Activated CD8-positive, alpha-beta T cell treated with anti-CD3 and anti-CD28 coated beads for 36 hours (primary cell): ENCODE data around the gene PCYT1A. TPM values are rescaled to one million over a fixed set of nuclear protein-coding genes. Genes with fewer than 3 reads are reported as not detected.

Experiments
- ATAC-seq: fragments of 200-7000 bp; cut with Tn5 transposase; one replicate; pipeline ENCODE4 v1.10.0; 2021; ENCODE audit warnings: mild to moderate bottlenecking, moderate library complexity
- CTCF ChIA-PET: fragments of 350-600 bp; sonication (Branson Sonifier 250); formaldehyde crosslinking; loops from one replicate; lab custom pipeline; 2021; ENCODE audit warnings: antibody characterized with exemption; lab: Charles Lee
- POLR2A ChIA-PET: fragments of 350-600 bp; sonication (Branson Sonifier 250); formaldehyde crosslinking; loops from one replicate; lab custom pipeline; 2021; ENCODE audit warnings: antibody characterized with exemption; lab: Charles Lee
- DNase-seq: peaks from one replicate; pipeline ENCODE4 v3.0.0-alpha.2; 2020
- H3K27ac Mint-ChIP-seq: one replicate; pipeline ENCODE4 v1.8.0; 2021; ENCODE audit warnings: mild to moderate bottlenecking, mixed read lengths
- H3K27me3 Mint-ChIP-seq: one replicate; pipeline ENCODE4 v1.8.0; 2021; ENCODE audit warnings: mixed read lengths
- H3K36me3 Mint-ChIP-seq: one replicate; pipeline ENCODE4 v1.8.0; 2021; ENCODE audit warnings: low read depth, mixed read lengths
- H3K4me1 Mint-ChIP-seq: one replicate; pipeline ENCODE4 v1.8.0; 2021; ENCODE audit warnings: low read depth, mixed read lengths
- H3K4me3 Mint-ChIP-seq: one replicate; pipeline ENCODE4 v1.8.0; 2021; ENCODE audit warnings: mild to moderate bottlenecking, moderate library complexity, mixed read lengths
- H3K9me3 Mint-ChIP-seq: one replicate; pipeline ENCODE4 v1.8.0; 2021; ENCODE audit warnings: mixed read lengths
- CTCF ChIP-seq: fragments of 200-600 bp; IDR thresholded peaks from one replicate; pipeline ENCODE4 v1.8.0; 2022; ENCODE audit warnings: antibody characterized with exemption, mild to moderate bottlenecking
- intact Hi-C: fragments of 100-400 bp; cut with micrococcal nuclease; formaldehyde crosslinking; loops from one replicate; pipeline ENCODE4 v1.10.0; 2022
- total RNA-seq, 2 experiments: library from RNA; stranded (reverse); gene quantifications; one replicate each; pipeline ENCODE4 v1.2.3, GENCODE V29; 2021

PCYT1A gene
- total RNA-seq, 2 experiments from 2014 or later, result 31.0 to 33.7 TPM

GRCh38 chr3:196197524-196197923, 90.0 kb downstream of the PCYT1A start:
- intact Hi-C loops, result loop anchor here (2.0 to 5.0 kb wide), 2 partner anchors 125 to 175 kb away; no protein-coding TSS in a partner anchor
- H3K4me3 Mint-ChIP-seq, result no peak overlapping the region
- ATAC-seq, result no peak
- no peak for TF ChIP-seq CTCF
- H3K4me1 Mint-ChIP-seq, result peaks cover 32% of the 10 kb centered on the region
- POLR2A ChIA-PET, result no interaction called here
- H3K36me3 Mint-ChIP-seq, result no peaks in the 10 kb centered on the region
- no peaks in the 10 kb centered on the region for H3K9me3 Mint-ChIP-seq
- no peak overlapping the region for H3K27ac Mint-ChIP-seq
- no peaks in the 10 kb centered on the region for H3K27me3 Mint-ChIP-seq
- DNase-seq, result no peak
- CTCF ChIA-PET, result interaction anchor here (0.8 to 17.6 kb wide), 12 partner anchors 8 to 323 kb away, joined by 3 to 296 read pairs (median 7); no protein-coding TSS in a partner anchor

- Mint-ChIP-seq H3K36me3 (no peaks in the 10 kb centered on the region), H3K4me1 (peaks cover 39% of the 10 kb centered on the region), H3K4me3 (no peak overlapping the region), H3K9me3 (no peaks in the 10 kb centered on the region), H3K27me3 (no peaks in the 10 kb centered on the region), H3K27ac (peak overlapping the region; percentile 46)
- ATAC-seq, result no peak
- intact Hi-C loops, result loop anchor here (2.0 to 5.0 kb wide), 2 partner anchors 123 to 173 kb away; no protein-coding TSS in a partner anchor
- POLR2A ChIA-PET, result interaction anchor here (0.9 to 1.0 kb wide), 3 partner anchors 17 to 147 kb away, joined by 3 to 4 read pairs (median 4); no protein-coding TSS in a partner anchor
- CTCF ChIA-PET, result interaction anchor here (0.6 to 17.6 kb wide), 15 partner anchors 8 to 173 kb away, joined by 4 to 296 read pairs (median 7); no protein-coding TSS in a partner anchor
- TF ChIP-seq CTCF, result no peak
- DNase-seq, result no peak
Observed at GRCh38 chr3:196195664-196196265, 91.8 kb downstream of the PCYT1A start.

- intact Hi-C loops, result no loop called here
- peak overlapping the region; percentile 55 for H3K27ac Mint-ChIP-seq
Observed at GRCh38 chr3:196194542-196194915, 93.0 kb downstream of the PCYT1A start.

GRCh38 chr3:196193736-196194541, 93.6 kb downstream of the PCYT1A start:
- Mint-ChIP-seq H3K36me3 (no peaks in the 10 kb centered on the region), H3K9me3 (no peaks in the 10 kb centered on the region), H3K4me1 (peaks cover 42% of the 10 kb centered on the region), H3K27me3 (no peaks in the 10 kb centered on the region), H3K4me3 (no peak overlapping the region), H3K27ac (peak overlapping the region; percentile 85)
- intact Hi-C loops, result no loop called here
- DNase-seq (no peak), ATAC-seq (no peak)
- CTCF ChIA-PET, result interaction anchor here (2.9 to 17.6 kb wide), 2 partner anchors 13 to 119 kb away, joined by 11 to 296 read pairs; no protein-coding TSS in a partner anchor
- TF ChIP-seq CTCF, result no peak
- POLR2A ChIA-PET, result interaction anchor here (1.1 to 2.2 kb wide), 3 partner anchors 14 to 120 kb away, joined by 3 to 11 read pairs (median 4); no protein-coding TSS in a partner anchor

More at GRCh38 chr3:196194542-196194915, 93.0 kb downstream of the PCYT1A start:
- Mint-ChIP-seq H3K9me3 (no peaks in the 10 kb centered on the region), H3K27me3 (no peaks in the 10 kb centered on the region), H3K4me1 (peaks cover 42% of the 10 kb centered on the region), H3K36me3 (no peaks in the 10 kb centered on the region), H3K4me3 (no peak overlapping the region)
- TF ChIP-seq CTCF, result no peak
- ChIA-PET POLR2A (interaction anchor here (1.1 to 1.2 kb wide), 2 partner anchors 113 to 121 kb away, joined by 3 to 4 read pairs; no protein-coding TSS in a partner anchor), CTCF (interaction anchor here (17.6 kb wide), 1 partner anchor 120 kb away, joined by 296 read pairs; no protein-coding TSS in a partner anchor)
- no peak for DNase-seq
- no peak for ATAC-seq
